ENCODE results near the gene STIP1. TPM values are rescaled to one million over a fixed set of nuclear protein-coding genes. Genes with fewer than 3 reads are reported as not detected.
A peak's percentile ranks its signal among the peaks of the same experiment; 100 is the strongest.
"Not testable (repeated sequence)": the region's sequence is repeated elsewhere in the genome, so short reads cannot be mapped to it uniquely, and the experiment has no call there.

The STIP1 gene
- total RNA-seq, 2 donors from 2014 or later: 95.5 to 232 TPM

GRCh38 chr11:64244107-64244506, 58.1 kb downstream of the STIP1 start:
- H3K4me3 ChIP-seq: no peak overlapping the region

GRCh38 chr11:64244966-64245365, 59.0 kb downstream of the STIP1 start:
- Histone ChIP-seq H3K9ac (ENCODE audit: low read depth in 2 of 2, low read length in 2 of 2) (peak overlapping the region; percentile 58 to 100), H3K36me3 (no peaks in the 10 kb centered on the region), H3K27me3 (no peaks in the 10 kb centered on the region), H3K4me3 (peak overlapping the region; percentile 68), H3K27ac (peak overlapping the region; percentile 71), H3K4me1 (peaks cover 9% of the 10 kb centered on the region), H3K9me3 (no peaks in the 10 kb centered on the region)
- intact Hi-C loops (cut with DNase I): no loop called here
- no peak for DNase-seq
- no peak for TF ChIP-seq CTCF (IDR thresholded peaks at IDR 0.05)

More at GRCh38 chr11:64244107-64244506, 58.1 kb downstream of the STIP1 start:
- Histone ChIP-seq H3K36me3 (no peaks in the 10 kb centered on the region), H3K27me3 (no peaks in the 10 kb centered on the region), H3K4me1 (peaks cover 12% of the 10 kb centered on the region), H3K9ac (ENCODE audit: low read depth in 2 of 2, low read length in 2 of 2) (no peak overlapping the region), H3K27ac (no peak overlapping the region), H3K9me3 (no peaks in the 10 kb centered on the region)
- DNase-seq: no peak
- TF ChIP-seq CTCF (IDR thresholded peaks at IDR 0.05): no peak
- intact Hi-C loops (cut with DNase I): no loop called here

GRCh38 chr11:64245401-64245796, 59.4 kb downstream of the STIP1 start:
- Histone ChIP-seq H3K4me3 (peak overlapping the region; percentile 68), H3K9me3 (no peaks in the 10 kb centered on the region), H3K27me3 (no peaks in the 10 kb centered on the region), H3K36me3 (no peaks in the 10 kb centered on the region), H3K4me1 (peaks cover 5% of the 10 kb centered on the region), H3K9ac (ENCODE audit: low read depth in 2 of 2, low read length in 2 of 2) (peak overlapping the region; percentile 92 to 100), H3K27ac (peak overlapping the region; percentile 71)
- TF ChIP-seq CTCF (IDR thresholded peaks at IDR 0.05): no peak
- no peak for DNase-seq
- intact Hi-C loops (cut with DNase I): no loop called here

GRCh38 chr11:64245797-64246620, 60.0 kb downstream of the STIP1 start:
- Histone ChIP-seq H3K4me3 (peak overlapping the region; percentile 68), H3K27me3 (no peaks in the 10 kb centered on the region), H3K27ac (peak overlapping the region; percentile 71), H3K4me1 (peaks cover 4% of the 10 kb centered on the region), H3K9me3 (no peaks in the 10 kb centered on the region), H3K9ac (ENCODE audit: low read depth in 2 of 2, low read length in 2 of 2) (peak overlapping the region; percentile 92 to 100), H3K36me3 (no peaks in the 10 kb centered on the region)
- intact Hi-C loops (cut with DNase I): no loop called here
- DNase-seq: peak; percentile 77
- TF ChIP-seq CTCF (IDR thresholded peaks at IDR 0.05): no peak

- Histone ChIP-seq H3K9ac (ENCODE audit: low read depth in 2 of 2, low read length in 2 of 2) (peak overlapping the region in 1 of 2 donors; percentile 92), H3K4me3 (peak overlapping the region; percentile 68)
- DNase-seq; H3K27ac ChIP-seq; H3K4me1 ChIP-seq; H3K36me3 ChIP-seq; H3K9me3 ChIP-seq; H3K27me3 ChIP-seq; intact Hi-C loops (cut with DNase I): not testable (repeated sequence)
Measured at GRCh38 chr11:64246621-64246870, 60.6 kb downstream of the STIP1 start.

Measured in colonic mucosa (tissue), 4 donors.